ENCODE data around the gene PMAIP1.
A peak's percentile ranks its signal among the peaks of the same experiment; 100 is the strongest.

The PMAIP1 gene

DNA sequence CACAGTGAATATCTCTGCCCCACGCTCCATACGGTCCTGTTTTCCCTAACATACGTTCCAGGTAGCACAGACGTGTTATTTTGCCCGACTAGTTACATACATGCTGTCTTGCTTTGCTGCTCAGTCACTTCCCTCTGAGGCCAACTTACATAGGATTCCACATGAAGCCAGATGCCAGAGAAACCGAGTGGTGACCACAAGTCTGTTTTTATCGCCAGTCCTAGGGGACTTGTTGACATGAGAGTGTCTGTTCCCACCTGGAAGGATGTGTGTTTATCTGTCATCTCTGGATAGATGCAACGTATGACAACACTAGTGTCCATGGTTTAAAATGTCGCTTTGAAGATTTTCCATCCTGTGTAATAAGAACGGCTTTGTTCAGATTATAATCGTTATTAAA lies 32.6 kb downstream of the PMAIP1 start:
- H3K9me3 ChIP-seq (ENCODE audit: control extremely low read depth in 1 of 5, control insufficient read depth in 4 of 5, insufficient read depth in 2 of 5, low read depth in 1 of 5, low read length in 4 of 5), result no peaks in the 10 kb centered on the region
- H3K27ac ChIP-seq (ENCODE audit: insufficient read depth in 1 of 2, low read depth in 1 of 2, low read length in 2 of 2, poor library complexity in 1 of 2, severe bottlenecking in 2 of 2), result no peak overlapping the region
- 87% methylated on average over 11 of the region's 11 CpGs for WGBS (ENCODE audit: insufficient coverage)
- DNase-seq, result no peak
- no peaks in the 10 kb centered on the region for H3K27me3 ChIP-seq (replicated peaks in 2 of 5; ENCODE audit: control insufficient read depth in 4 of 5, insufficient read depth in 5 of 5, low read length in 4 of 5)
- CTCF ChIA-PET, result no interaction called here
- peaks cover 5 to 15% (median 11%) of the 10 kb centered on the region in 4 experiments for H3K4me1 ChIP-seq (ENCODE audit: control extremely low read depth in 1 of 4, control insufficient read depth in 4 of 4, insufficient read depth in 4 of 4, low read length in 3 of 4)
- no peak overlapping the region for H3K4me3 ChIP-seq (ENCODE audit: control insufficient read depth in 1 of 7, extremely low read depth in 1 of 7, insufficient read depth in 4 of 7, low read depth in 2 of 7, low read length in 6 of 7)
- POLR2A ChIA-PET, result interaction anchor here (0.6 kb wide), 1 partner anchor 91 kb away, joined by 4 read pairs; no protein-coding TSS in a partner anchor
- no peaks in the 10 kb centered on the region for H3K36me3 ChIP-seq (ENCODE audit: control insufficient read depth in 4 of 4, insufficient read depth in 4 of 4, low read length in 3 of 4)

GRCh38 chr18:59938676-59939075 lies 38.9 kb downstream of the PMAIP1 start:
- WGBS (ENCODE audit: insufficient coverage), result 93% methylated on average over 3 of the region's 4 CpGs
- peaks cover 0 to 2% (median 0%) of the 10 kb centered on the region in 5 experiments for H3K9me3 ChIP-seq (ENCODE audit: control extremely low read depth in 1 of 5, control insufficient read depth in 4 of 5, insufficient read depth in 2 of 5, low read depth in 1 of 5, low read length in 4 of 5)
- H3K27ac ChIP-seq (ENCODE audit: insufficient read depth in 1 of 2, low read depth in 1 of 2, low read length in 2 of 2, poor library complexity in 1 of 2, severe bottlenecking in 2 of 2), result no peak overlapping the region
- no peaks in the 10 kb centered on the region for H3K27me3 ChIP-seq (replicated peaks in 2 of 5; ENCODE audit: control insufficient read depth in 4 of 5, insufficient read depth in 5 of 5, low read length in 4 of 5)
- ChIA-PET POLR2A (no interaction called here), CTCF (interaction anchor here (0.7 to 1.9 kb wide), 6 partner anchors 10 to 57 kb away, joined by 3 to 5 read pairs (median 4); no protein-coding TSS in a partner anchor)
- DNase-seq, result no peak
- peaks cover 0 to 11% (median 4%) of the 10 kb centered on the region in 4 experiments for H3K4me1 ChIP-seq (ENCODE audit: control extremely low read depth in 1 of 4, control insufficient read depth in 4 of 4, insufficient read depth in 4 of 4, low read length in 3 of 4)
- H3K4me3 ChIP-seq (ENCODE audit: control insufficient read depth in 1 of 7, extremely low read depth in 1 of 7, insufficient read depth in 4 of 7, low read depth in 2 of 7, low read length in 6 of 7), result no peak overlapping the region
- no peaks in the 10 kb centered on the region for H3K36me3 ChIP-seq (ENCODE audit: control insufficient read depth in 4 of 4, insufficient read depth in 4 of 4, low read length in 3 of 4)

GRCh38 chr18:59939127-59939526 lies 39.3 kb downstream of the PMAIP1 start:
- Histone ChIP-seq H3K36me3 (ENCODE audit: control insufficient read depth in 4 of 4, insufficient read depth in 4 of 4, low read length in 3 of 4) (no peaks in the 10 kb centered on the region), H3K27ac (ENCODE audit: insufficient read depth in 1 of 2, low read depth in 1 of 2, low read length in 2 of 2, poor library complexity in 1 of 2, severe bottlenecking in 2 of 2) (no peak overlapping the region), H3K4me1 (ENCODE audit: control extremely low read depth in 1 of 4, control insufficient read depth in 4 of 4, insufficient read depth in 4 of 4, low read length in 3 of 4) (peaks cover 0 to 11% (median 4%) of the 10 kb centered on the region in 4 experiments), H3K27me3 (replicated peaks in 2 of 5; ENCODE audit: control insufficient read depth in 4 of 5, insufficient read depth in 5 of 5, low read length in 4 of 5) (no peaks in the 10 kb centered on the region), H3K4me3 (ENCODE audit: control insufficient read depth in 1 of 7, extremely low read depth in 1 of 7, insufficient read depth in 4 of 7, low read depth in 2 of 7, low read length in 6 of 7) (no peak overlapping the region), H3K9me3 (ENCODE audit: control extremely low read depth in 1 of 5, control insufficient read depth in 4 of 5, insufficient read depth in 2 of 5, low read depth in 1 of 5, low read length in 4 of 5) (peaks cover 0 to 2% (median 0%) of the 10 kb centered on the region in 5 experiments)
- CTCF ChIA-PET, result interaction anchor here (0.7 to 1.9 kb wide), 7 partner anchors 11 to 57 kb away, joined by 3 to 5 read pairs (median 4); no protein-coding TSS in a partner anchor
- POLR2A ChIA-PET, result no interaction called here
- DNase-seq, result no peak

GRCh38 chr18:59940068-59940467 lies 40.3 kb downstream of the PMAIP1 start:
- Histone ChIP-seq H3K4me3 (ENCODE audit: control insufficient read depth in 1 of 7, extremely low read depth in 1 of 7, insufficient read depth in 4 of 7, low read depth in 2 of 7, low read length in 6 of 7) (no peak overlapping the region), H3K27ac (ENCODE audit: insufficient read depth in 1 of 2, low read depth in 1 of 2, low read length in 2 of 2, poor library complexity in 1 of 2, severe bottlenecking in 2 of 2) (no peak overlapping the region), H3K27me3 (replicated peaks in 2 of 5; ENCODE audit: control insufficient read depth in 4 of 5, insufficient read depth in 5 of 5, low read length in 4 of 5) (no peaks in the 10 kb centered on the region), H3K9me3 (ENCODE audit: control extremely low read depth in 1 of 5, control insufficient read depth in 4 of 5, insufficient read depth in 2 of 5, low read depth in 1 of 5, low read length in 4 of 5) (peaks cover 0 to 2% (median 0%) of the 10 kb centered on the region in 5 experiments), H3K4me1 (ENCODE audit: control extremely low read depth in 1 of 4, control insufficient read depth in 4 of 4, insufficient read depth in 4 of 4, low read length in 3 of 4) (peaks cover 0 to 11% (median 4%) of the 10 kb centered on the region in 4 experiments), H3K36me3 (ENCODE audit: control insufficient read depth in 4 of 4, insufficient read depth in 4 of 4, low read length in 3 of 4) (no peaks in the 10 kb centered on the region)
- ChIA-PET POLR2A (no interaction called here), CTCF (interaction anchor here (1.1 to 1.7 kb wide), 4 partner anchors 12 to 56 kb away, joined by 3 to 5 read pairs (median 4); no protein-coding TSS in a partner anchor)
- no CpG with 5 or more reads among the region's 2 CpGs for WGBS (ENCODE audit: insufficient coverage)
- no peak for DNase-seq

DNA sequence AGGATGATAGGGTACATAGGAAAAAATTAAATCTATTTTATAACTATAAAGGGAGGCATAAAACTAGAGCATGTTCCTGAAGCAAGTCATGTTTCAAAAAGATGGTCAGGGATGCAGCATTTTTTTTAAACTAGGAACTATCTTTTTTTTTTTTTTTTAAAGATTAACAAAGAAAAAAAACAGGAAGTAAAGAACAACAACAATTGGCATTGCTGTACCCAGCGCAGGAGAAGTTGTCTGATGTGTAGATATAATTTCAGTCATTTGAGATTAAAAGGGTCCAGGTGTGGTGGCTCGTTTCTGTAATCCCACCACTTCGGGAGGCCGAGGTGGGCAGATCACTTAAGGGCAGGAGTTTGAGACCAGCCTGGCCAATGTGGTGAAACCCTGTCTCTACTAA lies 41.5 kb downstream of the PMAIP1 start:
- POLR2A ChIA-PET, result no interaction called here
- Histone ChIP-seq H3K27me3 (replicated peaks in 2 of 5; ENCODE audit: control insufficient read depth in 4 of 5, insufficient read depth in 5 of 5, low read length in 4 of 5) (no peaks in the 10 kb centered on the region), H3K36me3 (ENCODE audit: control insufficient read depth in 4 of 4, insufficient read depth in 4 of 4, low read length in 3 of 4) (no peaks in the 10 kb centered on the region), H3K4me1 (ENCODE audit: control extremely low read depth in 1 of 4, control insufficient read depth in 4 of 4, insufficient read depth in 4 of 4, low read length in 3 of 4) (peaks cover 0 to 11% (median 4%) of the 10 kb centered on the region in 4 experiments), H3K4me3 (ENCODE audit: control insufficient read depth in 1 of 7, extremely low read depth in 1 of 7, insufficient read depth in 4 of 7, low read depth in 2 of 7, low read length in 6 of 7) (no peak overlapping the region), H3K9me3 (ENCODE audit: control extremely low read depth in 1 of 5, control insufficient read depth in 4 of 5, insufficient read depth in 2 of 5, low read depth in 1 of 5, low read length in 4 of 5) (peaks cover 0 to 2% (median 0%) of the 10 kb centered on the region in 5 experiments), H3K27ac (ENCODE audit: insufficient read depth in 1 of 2, low read depth in 1 of 2, low read length in 2 of 2, poor library complexity in 1 of 2, severe bottlenecking in 2 of 2) (no peak overlapping the region)
- CTCF ChIA-PET, result interaction anchor here (1.0 to 2.4 kb wide), 3 partner anchors 11 to 23 kb away, joined by 3 to 8 read pairs (median 4); no protein-coding TSS in a partner anchor
- 95% methylated on average over 3 of the region's 4 CpGs for WGBS (ENCODE audit: insufficient coverage)
- peak in 2 of 3 donors; percentile 46 to 52 for DNase-seq

GRCh38 chr18:59942601-59943000 lies 42.8 kb downstream of the PMAIP1 start:
- H3K4me1 ChIP-seq (ENCODE audit: control extremely low read depth in 1 of 4, control insufficient read depth in 4 of 4, insufficient read depth in 4 of 4, low read length in 3 of 4), result peaks cover 0 to 9% (median 4%) of the 10 kb centered on the region in 4 experiments
- peaks cover 0 to 2% (median 0%) of the 10 kb centered on the region in 5 experiments for H3K9me3 ChIP-seq (ENCODE audit: control extremely low read depth in 1 of 5, control insufficient read depth in 4 of 5, insufficient read depth in 2 of 5, low read depth in 1 of 5, low read length in 4 of 5)
- CTCF ChIA-PET, result interaction anchor here (1.0 to 2.4 kb wide), 3 partner anchors 12 to 43 kb away, joined by 3 to 8 read pairs (median 4); partner anchors contain the start of gene PMAIP1
- peak overlapping the region in 1 of 2 experiments; percentile 2 for H3K27ac ChIP-seq (ENCODE audit: insufficient read depth in 1 of 2, low read depth in 1 of 2, low read length in 2 of 2, poor library complexity in 1 of 2, severe bottlenecking in 2 of 2)
- no CpG with 5 or more reads among the region's 4 CpGs for WGBS (ENCODE audit: insufficient coverage)
- H3K27me3 ChIP-seq (replicated peaks in 2 of 5; ENCODE audit: control insufficient read depth in 4 of 5, insufficient read depth in 5 of 5, low read length in 4 of 5), result no peaks in the 10 kb centered on the region
- no peaks in the 10 kb centered on the region for H3K36me3 ChIP-seq (ENCODE audit: control insufficient read depth in 4 of 4, insufficient read depth in 4 of 4, low read length in 3 of 4)
- no peak overlapping the region for H3K4me3 ChIP-seq (ENCODE audit: control insufficient read depth in 1 of 7, extremely low read depth in 1 of 7, insufficient read depth in 4 of 7, low read depth in 2 of 7, low read length in 6 of 7)
- POLR2A ChIA-PET, result interaction anchor here (1.2 kb wide), 1 partner anchor 42 kb away, joined by 7 read pairs; no protein-coding TSS in a partner anchor
- DNase-seq, result peak in 2 of 3 donors; percentile 80 to 90

DNA sequence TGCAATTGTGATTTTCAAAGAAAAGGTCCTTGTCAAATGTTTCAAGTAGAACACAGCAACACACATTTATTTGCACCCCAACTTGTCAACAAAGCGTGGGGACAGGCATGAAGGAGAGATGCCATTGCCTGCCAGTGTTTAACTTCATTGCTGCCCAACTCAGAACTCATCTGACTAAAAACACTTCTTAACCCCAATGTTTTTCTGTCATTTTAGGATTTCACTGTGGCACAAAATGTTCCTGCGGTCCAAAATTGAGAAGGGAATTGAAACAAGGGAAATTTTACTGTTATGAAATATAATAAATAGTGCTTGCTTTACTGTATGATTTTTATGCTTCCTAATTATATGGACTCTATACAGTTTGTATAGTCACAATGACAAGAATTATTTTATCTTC lies 45.7 kb downstream of the PMAIP1 start:
- no peaks in the 10 kb centered on the region for H3K27me3 ChIP-seq (replicated peaks in 2 of 5; ENCODE audit: control insufficient read depth in 4 of 5, insufficient read depth in 5 of 5, low read length in 4 of 5)
- H3K27ac ChIP-seq (ENCODE audit: insufficient read depth in 1 of 2, low read depth in 1 of 2, low read length in 2 of 2, poor library complexity in 1 of 2, severe bottlenecking in 2 of 2), result no peak overlapping the region
- H3K36me3 ChIP-seq (ENCODE audit: control insufficient read depth in 4 of 4, insufficient read depth in 4 of 4, low read length in 3 of 4), result no peaks in the 10 kb centered on the region
- H3K9me3 ChIP-seq (ENCODE audit: control extremely low read depth in 1 of 5, control insufficient read depth in 4 of 5, insufficient read depth in 2 of 5, low read depth in 1 of 5, low read length in 4 of 5), result no peaks in the 10 kb centered on the region
- POLR2A ChIA-PET, result no interaction called here
- H3K4me3 ChIP-seq (ENCODE audit: control insufficient read depth in 1 of 7, extremely low read depth in 1 of 7, insufficient read depth in 4 of 7, low read depth in 2 of 7, low read length in 6 of 7), result no peak overlapping the region
- CTCF ChIA-PET, result interaction anchor here (0.6 to 1.9 kb wide), 3 partner anchors 20 to 45 kb away, joined by 3 to 6 read pairs (median 4); partner anchors contain the start of gene PMAIP1
- H3K4me1 ChIP-seq (ENCODE audit: control extremely low read depth in 1 of 4, control insufficient read depth in 4 of 4, insufficient read depth in 4 of 4, low read length in 3 of 4), result peaks cover 0 to 6% (median 4%) of the 10 kb centered on the region in 4 experiments
- 92% methylated on average over 1 of the region's 2 CpGs for WGBS (ENCODE audit: insufficient coverage)
- DNase-seq, result no peak
